A549 (cell line): Measurements from ENCODE around the gene THADA. TPM values are rescaled to one million over a fixed set of nuclear protein-coding genes. Genes with fewer than 3 reads are reported as not detected.

ENCODE experiments used
- ATAC-seq, 2 experiments: fragments of 200-7000 bp in 1 of 2; fragments of >200 bp in 1 of 2; cut with Nextera tagmentation in 1 of 2; cut with Tn5 transposase in 1 of 2; 3 replicates each; pipeline versions ENCODE4 v1.8.0 to v1.9.1; 2018 to 2020; ENCODE audit warnings: mild to moderate bottlenecking in 1 of 2, moderate library complexity in 1 of 2
- CTCF ChIA-PET: fragments of 300-600 bp; sonication (Branson Sonifier 250); formaldehyde crosslinking; extraction: SDS; loops from one replicate; lab custom pipeline; 2021; ENCODE audit warnings: antibody characterized with exemption, inconsistent platforms; lab: Yijun Ruan, JAX
- POLR2A ChIA-PET: fragments of 350-600 bp; formaldehyde crosslinking; extraction: SDS; loops from one replicate; lab custom pipeline; 2021; ENCODE audit warnings: antibody characterized with exemption, inconsistent platforms; lab: Yijun Ruan, JAX
- DNase-seq, 2 experiments: peaks; one replicate each; pipeline versions ENCODE4 v3.0.0 to v3.0.0-alpha.2; 2011 to 2016; ENCODE audit warnings: low read depth in 1 of 2, low spot score in 1 of 2
- FAIRE-seq: peaks from 2 replicates; lab custom pipeline; 2011; peaks lifted over from hg19 to GRCh38; lab: Jason Lieb, UNC
- H3K27ac ChIP-seq, 2 experiments: fragments of >200 bp; sonication (Bioruptor Twin); formaldehyde crosslinking; 3 replicates each; pipeline ENCODE4 v1.5.1; 2016 to 2017
- H3K4me1 ChIP-seq: fragments of >200 bp; sonication (Bioruptor Twin); formaldehyde crosslinking; 3 replicates; pipeline ENCODE4 v1.6.1; 2016
- H3K4me2 ChIP-seq: fragments of >200 bp; sonication (Bioruptor Twin); formaldehyde crosslinking; 3 replicates; pipeline ENCODE4 v1.6.1; 2016
- H3K4me3 ChIP-seq: fragments of >200 bp; sonication (Bioruptor Twin); formaldehyde crosslinking; 3 replicates; pipeline ENCODE4 v1.5.1; 2016
- H3K9me3 ChIP-seq: fragments of >200 bp; sonication (Bioruptor Twin); formaldehyde crosslinking; 3 replicates; pipeline ENCODE4 v1.6.1; 2016
- ATOH8 ChIP-seq: fragments of 250-450 bp; sonication (Bioruptor Pico); IDR thresholded peaks from 2 replicates; pipeline ENCODE4 v1.5.0; 2020; ENCODE audit warnings: low read depth, mild to moderate bottlenecking, moderate library complexity
- CEBPB ChIP-seq, 2 experiments: fragments of >200 bp in 1 of 2; sonication (Bioruptor Twin) in 1 of 2; formaldehyde crosslinking in 1 of 2; IDR thresholded peaks; 2 replicates each; pipeline ENCODE4 v1.6.1; 2012 to 2016
- CHD2 ChIP-seq: fragments of 150-350 bp; IDR thresholded peaks from 2 replicates; pipeline ENCODE4 v1.6.1; 2014; ENCODE audit warnings: low read length; ENCODE audit not compliant: partially characterized antibody
- EP300 ChIP-seq, 2 experiments: fragments of >200 bp; sonication (Bioruptor Twin); formaldehyde crosslinking; IDR thresholded peaks; 2 replicates in 1 of 2; 3 replicates in 1 of 2; pipeline ENCODE4 v1.6.1; 2016 to 2017
- FOXS1 ChIP-seq: fragments of 250-450 bp; sonication (Bioruptor Pico); IDR thresholded peaks from 2 replicates; pipeline ENCODE4 v1.5.0; 2020; ENCODE audit warnings: mild to moderate bottlenecking, moderate library complexity
- GATA3 ChIP-seq: IDR thresholded peaks from 2 replicates; pipeline ENCODE4 v1.6.1; 2012; ENCODE audit warnings: borderline replicate concordance
- HEYL ChIP-seq: fragments of 250-450 bp; sonication (Bioruptor Pico); IDR thresholded peaks from 2 replicates; pipeline ENCODE4 v1.8.0; 2021; ENCODE audit warnings: mild to moderate bottlenecking, moderate library complexity
- HOXB5 ChIP-seq: fragments of 250-450 bp; sonication (Bioruptor Pico); IDR thresholded peaks from 2 replicates; pipeline ENCODE4 v1.5.0; 2020; ENCODE audit warnings: mild to moderate bottlenecking, moderate library complexity
- MAFK ChIP-seq: fragments of 450-650 bp; IDR thresholded peaks from 2 replicates; pipeline ENCODE4 v1.6.1; 2014; ENCODE audit not compliant: partially characterized antibody
- MAZ ChIP-seq: fragments of 150-350 bp; IDR thresholded peaks from 2 replicates; pipeline ENCODE4 v1.6.1; 2014; ENCODE audit warnings: antibody characterized with exemption, low read depth, low read length, borderline replicate concordance
- NFE2L2 ChIP-seq: fragments of 150-350 bp; conservative IDR thresholded peaks from 2 replicates; pipeline ENCODE4 v1.6.1; 2014; ENCODE audit warnings: low read length
- NR3C1 ChIP-seq: fragments of >200 bp; sonication (Bioruptor Twin); formaldehyde crosslinking; IDR thresholded peaks from 3 replicates; pipeline ENCODE4 v1.6.1; 2017
- PBX3 ChIP-seq: IDR thresholded peaks from 2 replicates; pipeline ENCODE4 v1.6.1; 2012
- PHF8 ChIP-seq: fragments of 200-600 bp; sonication (generic); IDR thresholded peaks from 2 replicates; pipeline ENCODE4 v1.6.1; 2016; ENCODE audit warnings: low read depth, mild to moderate bottlenecking, antibody characterized with exemption, moderate library complexity, borderline replicate concordance
- POLR2A ChIP-seq: IDR thresholded peaks from 2 replicates; pipeline ENCODE4 v1.6.1; 2012; ENCODE audit warnings: mild to moderate bottlenecking, low read length
- RAD21 ChIP-seq, 2 experiments: fragments of >200 bp in 1 of 2; sonication (Bioruptor Twin) in 1 of 2; formaldehyde crosslinking in 1 of 2; IDR thresholded peaks in 1 of 2; conservative IDR thresholded peaks in 1 of 2; 2 replicates in 1 of 2; 3 replicates in 1 of 2; pipeline ENCODE4 v1.6.1; 2012 to 2018; ENCODE audit warnings: inconsistent platforms in 1 of 2
- REST ChIP-seq: fragments of 200-600 bp; sonication (generic); IDR thresholded peaks from 2 replicates; pipeline ENCODE4 v1.6.1; 2016; ENCODE audit warnings: antibody characterized with exemption, mild to moderate bottlenecking, moderate library complexity
- RNF2 ChIP-seq: fragments of 200-600 bp; sonication (generic); IDR thresholded peaks from 2 replicates; pipeline ENCODE4 v1.6.1; 2016; ENCODE audit warnings: low read depth, mild to moderate bottlenecking, antibody characterized with exemption, moderate library complexity, borderline replicate concordance
- ZSCAN20 ChIP-seq: fragments of 250-450 bp; sonication (Bioruptor Pico); IDR thresholded peaks from 2 replicates; pipeline ENCODE4 v1.8.0; 2022; ENCODE audit warnings: mild to moderate bottlenecking, moderate library complexity
- WGBS: methylation state at CpG from one replicate; pipeline ENCODE4 v1.1.6; 2017; ENCODE audit errors: missing lambda C conversion rate; 5-methylcytosine and 5-hydroxymethylcytosine counted together
- polyA plus RNA-seq, 4 experiments: library from polyadenylated mRNA; depleted of rRNA in 3 of 4; stranded (reverse); fragments of >200 nt; fragmentation: RNase III in 1 of 4; extraction: RNeasy Plus Mini Kit Qiagen cat#74134 plus additional on column Dnase treatment in 1 of 4; gene quantifications; 2 replicates in 3 of 4; 3 replicates in 1 of 4; pipeline ENCODE4 v1.2.3, GENCODE V29; 2011 to 2017
- TF ChIP-seq, protein P1 (sequence below): fragments of >200 bp; sonication (Bioruptor Twin); formaldehyde crosslinking; IDR thresholded peaks from 3 replicates; pipeline ENCODE4 v1.6.1; 2016
- TF ChIP-seq, protein P2 (sequence below): fragments of >200 bp; sonication (Bioruptor Twin); formaldehyde crosslinking; IDR thresholded peaks from 2 replicates; pipeline ENCODE4 v1.6.1; 2016
- TF ChIP-seq, protein P3 (sequence below): fragments of 250-450 bp; sonication (Bioruptor Pico); IDR thresholded peaks from 2 replicates; pipeline ENCODE4 v1.5.0; 2021; ENCODE audit warnings: mild to moderate bottlenecking, moderate library complexity, borderline replicate concordance

The THADA gene
- polyA plus RNA-seq, 2 of the 4 experiments (the other 2 are of a cell fraction), result 21.8 to 37.9 TPM

DNA sequence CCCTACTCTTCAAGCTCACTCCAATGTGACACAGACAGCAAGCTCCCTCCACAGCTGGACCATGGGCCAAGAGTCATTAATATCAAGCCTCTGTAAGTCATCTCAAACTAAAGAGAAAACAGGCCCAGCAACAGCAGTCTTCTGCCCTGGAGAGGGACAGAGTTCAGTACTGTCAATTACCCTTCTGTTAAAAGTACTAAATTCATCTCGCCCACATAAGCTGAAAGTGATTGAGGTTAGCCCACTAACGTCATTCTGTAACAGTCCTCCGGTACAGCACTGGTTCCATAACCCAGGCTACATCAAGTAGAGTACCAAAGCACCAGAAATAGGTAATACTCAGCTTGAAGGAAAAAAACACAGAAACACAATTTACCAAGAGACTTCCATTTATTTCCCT, 25.9 kb downstream of the THADA start:
- FAIRE-seq (no peak), DNase-seq (no peak), ATAC-seq (no peak)
- H3K27ac ChIP-seq, result no peak overlapping the region
- CTCF ChIA-PET, result interaction anchor here (0.7 to 1.4 kb wide), 8 partner anchors 9 to 740 kb away, joined by 3 to 5 read pairs (median 3); no protein-coding TSS in a partner anchor
- no peak overlapping the region for H3K4me3 ChIP-seq
- no peaks in the 10 kb centered on the region for H3K4me1 ChIP-seq
- H3K9me3 ChIP-seq, result no peaks in the 10 kb centered on the region
- H3K4me2 ChIP-seq, result no peak overlapping the region
- TF ChIP-seq NFE2L2 (no peak), RAD21 (conservative IDR thresholded peaks at IDR 0.05 in 1 of 2, IDR thresholded peaks at IDR 0.05 in 1 of 2) (no peak), POLR2A (no peak), GATA3 (no peak), REST (no peak), NR3C1 (no peak), CEBPB (IDR thresholded peaks at IDR 0.05) (no peak), FOXS1 (CRISPR knock-in tag) (no peak), CHD2 (no peak), HEYL (CRISPR knock-in tag) (no peak), ATOH8 (no peak), ZSCAN20 (no peak), RNF2 (no peak), EP300 (IDR thresholded peaks at IDR 0.05) (no peak)
- TF ChIP-seq, protein P1, sequence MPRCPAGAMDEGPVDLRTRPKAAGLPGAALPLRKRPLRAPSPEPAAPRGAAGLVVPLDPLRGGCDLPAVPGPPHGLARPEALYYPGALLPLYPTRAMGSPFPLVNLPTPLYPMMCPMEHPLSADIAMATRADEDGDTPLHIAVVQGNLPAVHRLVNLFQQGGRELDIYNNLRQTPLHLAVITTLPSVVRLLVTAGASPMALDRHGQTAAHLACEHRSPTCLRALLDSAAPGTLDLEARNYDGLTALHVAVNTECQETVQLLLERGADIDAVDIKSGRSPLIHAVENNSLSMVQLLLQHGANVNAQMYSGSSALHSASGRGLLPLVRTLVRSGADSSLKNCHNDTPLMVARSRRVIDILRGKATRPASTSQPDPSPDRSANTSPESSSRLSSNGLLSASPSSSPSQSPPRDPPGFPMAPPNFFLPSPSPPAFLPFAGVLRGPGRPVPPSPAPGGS, result no peak
- TF ChIP-seq, protein P2, sequence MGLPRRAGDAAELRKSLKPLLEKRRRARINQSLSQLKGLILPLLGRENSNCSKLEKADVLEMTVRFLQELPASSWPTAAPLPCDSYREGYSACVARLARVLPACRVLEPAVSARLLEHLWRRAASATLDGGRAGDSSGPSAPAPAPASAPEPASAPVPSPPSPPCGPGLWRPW, result no peak
- TF ChIP-seq, protein P3, sequence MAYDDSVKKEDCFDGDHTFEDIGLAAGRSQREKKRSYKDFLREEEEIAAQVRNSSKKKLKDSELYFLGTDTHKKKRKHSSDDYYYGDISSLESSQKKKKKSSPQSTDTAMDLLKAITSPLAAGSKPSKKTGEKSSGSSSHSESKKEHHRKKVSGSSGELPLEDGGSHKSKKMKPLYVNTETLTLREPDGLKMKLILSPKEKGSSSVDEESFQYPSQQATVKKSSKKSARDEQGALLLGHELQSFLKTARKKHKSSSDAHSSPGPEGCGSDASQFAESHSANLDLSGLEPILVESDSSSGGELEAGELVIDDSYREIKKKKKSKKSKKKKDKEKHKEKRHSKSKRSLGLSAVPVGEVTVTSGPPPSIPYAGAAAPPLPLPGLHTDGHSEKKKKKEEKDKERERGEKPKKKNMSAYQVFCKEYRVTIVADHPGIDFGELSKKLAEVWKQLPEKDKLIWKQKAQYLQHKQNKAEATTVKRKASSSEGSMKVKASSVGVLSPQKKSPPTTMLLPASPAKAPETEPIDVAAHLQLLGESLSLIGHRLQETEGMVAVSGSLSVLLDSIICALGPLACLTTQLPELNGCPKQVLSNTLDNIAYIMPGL, result no peak
- TF ChIP-seq, all 56 proteins: peak for 0
- POLR2A ChIA-PET, result no interaction called here
- WGBS, result 92% methylated on average over 3 of the region's 3 CpGs

- POLR2A ChIA-PET, result no interaction called here
- DNase-seq, result no peak
- TF ChIP-seq MAFK (no peak), GATA3 (no peak), MAZ (no peak), HOXB5 (CRISPR knock-in tag) (no peak), PBX3 (no peak), PHF8 (no peak)
- TF ChIP-seq, all 56 proteins: peak for 0
- no peak for ATAC-seq
- no peak overlapping the region for H3K27ac ChIP-seq
- no peaks in the 10 kb centered on the region for H3K4me1 ChIP-seq
- no peaks in the 10 kb centered on the region for H3K9me3 ChIP-seq
- no peak for FAIRE-seq
- 96% methylated on average over 1 of the region's 1 CpG for WGBS
- no peak overlapping the region for H3K4me3 ChIP-seq
- CTCF ChIA-PET, result interaction anchor here (0.9 to 5.2 kb wide), 6 partner anchors 9 to 84 kb away, joined by 3 to 38 read pairs (median 3); no protein-coding TSS in a partner anchor
- no peak overlapping the region for H3K4me2 ChIP-seq
Measured at GRCh38 chr2:43568228-43568627, 27.6 kb downstream of the THADA start.
